K562 (cell line): ENCODE measurements around the gene TBRG4. TPM values are rescaled to one million over a fixed set of nuclear protein-coding genes. Genes with fewer than 3 reads are reported as not detected.

Source experiments
- ERF ChIP-seq: fragments of 450-650 bp; formaldehyde crosslinking; IDR thresholded peaks from 2 replicates; pipeline ENCODE4 v1.4.0; 2020; ENCODE audit warnings: mild to moderate bottlenecking, mixed read lengths
- FOXK1 ChIP-seq: sonication (generic); formaldehyde crosslinking; IDR thresholded peaks from 2 replicates; pipeline ENCODE4 v1.8.0; 2022; ENCODE audit warnings: missing genetic modification reagents, mild to moderate bottlenecking, borderline replicate concordance
- POLR2A ChIP-seq: fragments of 450-650 bp; conservative IDR thresholded peaks from 2 replicates; pipeline ENCODE4 v1.6.1; 2016
- RREB1 ChIP-seq: fragments of 250-450 bp; sonication (Bioruptor Pico); IDR thresholded peaks from 2 replicates; pipeline ENCODE4 v1.4.0; 2020
- SUPT5H ChIP-seq: fragments of 450-650 bp; IDR thresholded peaks from 2 replicates; pipeline ENCODE4 v1.6.1; 2016
- polyA plus RNA-seq, 8 experiments: library from polyadenylated mRNA; depleted of rRNA in 4 of 8; stranded (reverse) in 5 of 8; unstranded in 3 of 8; fragments of >200 nt; fragmentation: Nextera tagmentation in 2 of 8; fragmentation: Illumina TruSeq in 1 of 8; extraction: Ambion mirVana in 2 of 8; extraction: Trizol in 1 of 8; gene quantifications; 2 replicates each; pipeline versions ENCODE4 v1.2.1 to v1.2.3, GENCODE V29; 2011 to 2014; ENCODE audit warnings: inconsistent platforms in 1 of 8, missing spikeins in 1 of 8
- total RNA-seq, 7 experiments: library from RNA; depleted of rRNA in 6 of 7; stranded (reverse); fragments of >200 nt in 6 of 7; fragmentation: Illumina TruSeq in 2 of 7; extraction: Trizol in 2 of 7; gene quantifications; 2 replicates each; pipeline versions ENCODE4 v1.2.1 to v1.2.3, GENCODE V29; 2011 to 2021; ENCODE audit warnings: low replicate concordance in 1 of 7
- TF ChIP-seq, protein P1 (sequence below): fragments of 250-450 bp; sonication (Bioruptor Pico); IDR thresholded peaks from 2 replicates; pipeline ENCODE4 v1.8.0; 2021; ENCODE audit warnings: borderline replicate concordance, mild to moderate bottlenecking, moderate library complexity; ENCODE audit not compliant: poor library complexity, severe bottlenecking
- TF ChIP-seq, protein P2 (sequence below): conservative IDR thresholded peaks from 2 replicates; pipeline ENCODE4 v1.6.1; 2011; ENCODE audit warnings: low read depth, mild to moderate bottlenecking, low read length; ENCODE audit not compliant: control insufficient read depth

TBRG4 gene
- total and polyA plus RNA-seq, 9 of the 15 experiments (the other 6 are each of a cell fraction or from before 2014, with no cell fraction given): 11.2 to 322 (median 216) TPM

- TF ChIP-seq FOXK1 (0 out of 2 replicates have a peak, but pooled peaks have one; percentile 32), POLR2A (peak; percentile 69), SUPT5H (peak; percentile 65), RREB1 (no peak), ERF (CRISPR knock-in tag) (no peak)
- TF ChIP-seq, protein P1, sequence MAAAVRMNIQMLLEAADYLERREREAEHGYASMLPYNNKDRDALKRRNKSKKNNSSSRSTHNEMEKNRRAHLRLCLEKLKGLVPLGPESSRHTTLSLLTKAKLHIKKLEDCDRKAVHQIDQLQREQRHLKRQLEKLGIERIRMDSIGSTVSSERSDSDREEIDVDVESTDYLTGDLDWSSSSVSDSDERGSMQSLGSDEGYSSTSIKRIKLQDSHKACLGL (CRISPR knock-in tag): no peak
- TF ChIP-seq, protein P2, sequence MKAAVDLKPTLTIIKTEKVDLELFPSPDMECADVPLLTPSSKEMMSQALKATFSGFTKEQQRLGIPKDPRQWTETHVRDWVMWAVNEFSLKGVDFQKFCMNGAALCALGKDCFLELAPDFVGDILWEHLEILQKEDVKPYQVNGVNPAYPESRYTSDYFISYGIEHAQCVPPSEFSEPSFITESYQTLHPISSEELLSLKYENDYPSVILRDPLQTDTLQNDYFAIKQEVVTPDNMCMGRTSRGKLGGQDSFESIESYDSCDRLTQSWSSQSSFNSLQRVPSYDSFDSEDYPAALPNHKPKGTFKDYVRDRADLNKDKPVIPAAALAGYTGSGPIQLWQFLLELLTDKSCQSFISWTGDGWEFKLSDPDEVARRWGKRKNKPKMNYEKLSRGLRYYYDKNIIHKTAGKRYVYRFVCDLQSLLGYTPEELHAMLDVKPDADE: no peak
Observed at GRCh38 chr7:45098983-45099839, 12.3 kb downstream of the TBRG4 start (continued).
